HT1080 (cell line): ENCODE results near the gene BRSK2. TPM values are rescaled to one million over a fixed set of nuclear protein-coding genes. Genes with fewer than 3 reads are reported as not detected.
"Not testable (repeated sequence)": the region's sequence is repeated elsewhere in the genome, so short reads cannot be mapped to it uniquely, and the experiment has no call there.

Experiments used
- DNase-seq: peaks from one replicate; pipeline ENCODE4 v3.0.0-alpha.2; 2015; ENCODE audit warnings: low read depth
- total RNA-seq: library from RNA; depleted of rRNA; stranded (reverse); fragments of >200 nt; shearing (Covaris generic); gene quantifications from 2 replicates; pipeline ENCODE4 v1.2.3, GENCODE V29; 2014

The BRSK2 gene
- total RNA-seq, 1 experiment from 2014 or later = 0.58 TPM

DNA sequence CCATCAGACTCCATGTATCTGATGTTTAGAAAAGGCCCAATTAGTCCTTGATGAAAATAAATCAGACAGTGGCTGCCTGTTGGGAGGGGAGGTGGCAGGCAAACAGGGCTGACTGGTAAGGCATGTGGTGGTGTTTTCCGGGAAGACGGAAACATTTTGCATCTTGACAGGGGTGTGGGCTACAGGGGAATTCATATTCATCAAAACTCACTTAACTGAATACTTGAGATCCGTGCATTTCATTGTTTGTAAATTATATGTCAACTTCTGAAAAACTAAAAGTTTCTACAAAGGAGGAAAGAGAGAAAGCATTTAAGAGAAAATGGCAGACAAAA is 107.0 kb downstream of the BRSK2 start:
- no peak for DNase-seq

DNA sequence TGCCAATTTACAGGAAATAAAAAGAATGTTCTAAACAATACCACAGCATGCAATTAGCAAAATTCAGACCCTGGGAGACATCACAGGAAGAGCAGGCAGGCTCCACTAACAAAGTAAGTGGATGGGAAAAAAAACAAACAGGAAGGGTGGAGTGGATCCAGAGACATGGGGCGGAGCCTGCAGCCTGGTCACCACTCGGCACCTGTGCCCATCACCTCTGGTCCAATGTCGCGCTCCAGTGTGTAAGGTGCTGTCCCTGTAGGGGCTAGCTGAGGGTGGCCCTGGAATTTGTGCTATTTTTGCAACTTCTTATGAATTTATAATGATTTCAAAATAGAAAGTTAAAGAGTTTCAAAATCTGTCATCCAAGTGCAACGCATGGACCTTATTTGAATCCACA is 107.9 kb downstream of the BRSK2 start:
- no peak for DNase-seq

DNA sequence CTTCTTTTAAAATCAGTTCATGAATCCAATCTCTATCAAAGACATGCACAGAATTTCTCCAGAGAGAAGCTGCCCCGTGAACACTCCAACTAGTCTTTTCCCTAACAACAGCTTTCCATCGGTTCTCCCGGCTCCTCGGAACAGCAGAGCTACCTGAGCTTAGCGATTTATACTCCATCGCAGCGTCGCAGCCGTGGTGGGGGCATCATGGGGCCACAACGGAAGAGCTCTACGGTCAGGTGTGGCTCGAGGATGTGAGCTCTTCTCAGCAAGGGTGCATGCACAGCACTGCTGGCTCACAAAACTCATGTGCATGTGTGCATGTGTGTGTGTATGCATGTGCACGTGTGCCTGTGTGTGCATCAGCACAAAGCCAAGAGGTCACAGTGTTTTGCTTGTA is 108.5 kb downstream of the BRSK2 start:
- no peak for DNase-seq

DNA sequence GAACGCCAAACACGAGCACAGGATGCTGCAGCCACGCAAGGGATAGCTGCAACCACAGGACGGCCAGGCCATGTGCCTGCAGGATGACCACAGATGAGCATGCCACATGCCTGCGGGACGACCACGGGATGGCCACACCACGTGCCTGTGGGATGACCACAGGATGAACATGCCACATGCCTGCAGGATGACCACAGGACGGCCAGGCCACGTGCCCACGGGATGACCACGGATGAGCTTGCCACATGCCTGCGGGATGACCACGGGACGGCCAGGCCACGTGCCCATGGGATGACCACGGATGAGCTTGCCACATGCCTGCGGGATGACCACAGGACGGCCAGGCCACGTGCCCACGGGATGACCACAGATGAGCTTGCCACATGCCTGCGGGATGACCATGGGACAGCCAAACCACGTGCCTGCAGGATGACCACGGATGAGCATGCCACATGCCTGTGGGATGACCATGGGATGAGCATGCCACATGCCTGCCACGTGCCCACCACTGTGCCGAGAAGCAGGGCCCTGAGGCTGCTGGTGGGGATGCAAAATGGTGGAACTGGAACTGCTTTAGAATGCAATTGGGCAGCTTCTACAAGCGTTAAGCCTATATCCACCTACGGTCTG is 109.6 kb downstream of the BRSK2 start:
- DNase-seq = no peak

DNA sequence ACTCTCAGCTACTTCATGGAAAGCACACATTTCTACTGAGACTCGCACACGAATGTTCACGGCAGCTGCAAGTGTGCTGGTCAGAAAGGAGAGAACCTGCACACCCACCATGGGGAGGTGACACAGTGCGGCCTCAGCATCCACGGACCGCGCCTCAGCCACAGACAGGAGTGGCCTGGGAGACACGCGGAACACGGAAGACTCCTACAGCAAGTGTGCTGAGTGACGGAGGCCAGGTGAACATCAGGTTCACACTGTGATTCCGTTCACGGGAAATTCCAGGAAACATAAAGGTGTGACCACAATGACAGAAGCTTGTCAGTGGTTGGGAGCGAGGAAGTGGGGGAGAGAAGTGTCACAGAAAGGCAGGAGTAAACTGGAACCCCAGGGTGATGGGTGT is 110.2 kb downstream of the BRSK2 start:
- no peak for DNase-seq

DNA sequence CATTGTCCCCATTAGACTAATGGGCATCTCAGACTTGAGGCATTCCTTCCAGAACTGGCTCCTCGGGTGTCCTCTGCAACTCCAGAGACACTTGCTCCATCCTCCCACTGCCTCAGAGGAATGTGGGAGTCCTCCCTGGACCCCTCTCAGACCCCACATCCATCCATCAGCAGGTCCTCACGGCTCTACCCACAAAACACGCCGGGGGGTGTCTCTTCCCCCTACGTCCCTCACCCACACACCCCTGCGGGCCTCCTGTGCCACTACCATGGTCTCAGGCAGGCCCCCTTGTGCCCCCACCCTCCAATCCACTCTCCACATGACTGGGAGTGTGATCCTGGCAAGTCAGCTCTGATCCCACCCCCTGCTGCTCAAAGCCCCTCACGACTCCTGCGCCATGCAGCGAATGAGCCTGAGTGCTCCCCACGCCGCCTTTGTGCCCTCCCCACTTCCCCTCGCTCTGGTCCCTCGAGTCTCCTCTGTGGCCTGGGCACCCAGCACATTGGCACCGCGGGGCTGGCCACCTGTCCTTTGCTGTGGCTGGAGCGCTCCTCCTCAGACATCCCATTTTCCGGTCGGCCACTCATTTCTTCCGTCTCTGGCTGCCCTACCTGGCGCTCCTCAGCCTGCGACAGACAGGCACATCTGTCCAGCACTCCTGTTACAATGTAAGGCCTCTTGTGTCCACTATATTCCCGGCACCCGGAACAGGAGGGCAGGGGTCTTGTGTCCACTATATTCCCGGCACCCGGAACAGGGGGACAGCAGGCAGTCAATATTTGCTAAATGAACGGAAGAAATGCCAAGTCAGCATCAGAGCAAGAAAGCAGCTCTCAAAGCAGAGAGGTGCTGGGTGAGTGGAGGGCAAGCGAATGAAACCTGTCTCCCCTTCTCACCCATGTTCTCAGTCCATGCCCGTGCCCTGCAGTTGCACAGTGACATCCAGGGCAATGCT is 111.0 kb downstream of the BRSK2 start:
- no peak for DNase-seq

DNA sequence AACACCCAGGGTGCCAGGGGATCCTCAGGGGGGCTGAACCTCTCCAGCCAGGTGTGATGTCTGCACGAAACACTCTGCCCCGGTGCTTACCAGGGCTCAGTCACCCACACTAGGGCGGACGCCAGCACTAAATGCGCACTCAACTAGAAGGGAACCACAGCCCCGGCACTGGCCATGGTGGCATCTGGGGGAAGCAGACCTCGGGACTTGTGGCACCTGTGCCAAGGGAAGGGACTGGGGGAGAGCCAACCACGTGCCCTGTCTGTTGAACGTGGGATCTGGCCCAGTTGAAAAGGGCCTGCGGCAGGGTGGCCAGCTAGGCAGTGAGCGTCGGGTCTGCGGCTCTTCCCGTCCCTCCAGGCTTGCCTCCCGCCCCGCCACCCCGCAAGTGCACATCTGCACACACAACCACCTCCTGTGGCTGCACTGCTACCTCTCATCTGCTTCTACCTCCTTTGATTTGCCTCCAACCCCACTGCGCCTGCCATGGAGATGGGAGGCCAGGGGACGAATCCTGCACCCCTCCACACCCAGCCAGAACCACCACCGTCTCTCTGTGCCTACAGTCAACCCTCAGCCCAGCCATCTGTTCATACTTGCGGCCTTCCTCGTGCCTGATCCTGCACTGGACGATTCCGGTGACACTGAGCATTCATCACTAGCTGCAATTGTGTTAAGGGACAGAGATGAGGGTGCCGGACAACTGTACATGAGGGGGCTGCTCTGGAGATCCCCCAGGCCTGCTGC is 111.9 kb downstream of the BRSK2 start:
- DNase-seq = no peak

DNA sequence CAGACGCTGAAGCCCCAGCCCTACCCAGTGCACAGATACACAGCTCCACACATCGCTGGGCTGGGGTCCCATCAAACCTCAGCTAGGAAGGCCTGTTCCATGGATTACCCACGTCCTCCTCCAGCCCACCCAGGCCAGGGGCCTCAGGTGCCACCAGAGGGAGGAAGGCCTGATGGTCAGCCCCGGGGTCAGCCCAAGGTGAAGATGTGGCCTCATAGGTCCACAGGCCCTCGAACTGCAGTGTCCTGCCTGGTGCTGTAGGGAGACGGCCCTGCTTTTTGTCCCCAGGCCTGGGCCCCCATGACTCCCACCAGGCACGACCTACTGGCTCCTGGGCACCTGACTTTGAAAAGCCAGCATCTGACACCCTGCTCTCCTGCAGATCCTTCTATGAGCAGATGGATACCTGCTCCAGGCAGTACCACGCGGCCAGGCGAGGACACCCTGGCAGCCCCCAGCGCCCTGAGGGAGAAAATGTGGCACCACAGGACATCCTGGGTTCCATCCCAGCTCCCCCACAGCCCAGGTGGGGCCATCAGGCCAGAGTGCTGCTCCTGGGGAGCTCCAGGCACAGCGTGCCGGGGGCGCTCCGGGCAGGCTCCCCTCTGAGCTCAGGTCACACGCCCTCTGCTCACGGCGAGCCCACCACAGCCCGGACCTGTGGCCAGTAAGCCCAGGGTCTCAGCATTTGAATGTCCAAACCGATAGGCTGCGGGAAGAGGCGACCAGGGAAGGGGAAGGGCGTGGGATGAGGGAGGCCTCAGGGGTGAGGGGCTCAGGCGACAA is 112.6 kb downstream of the BRSK2 start:
- DNase-seq = no peak

DNA sequence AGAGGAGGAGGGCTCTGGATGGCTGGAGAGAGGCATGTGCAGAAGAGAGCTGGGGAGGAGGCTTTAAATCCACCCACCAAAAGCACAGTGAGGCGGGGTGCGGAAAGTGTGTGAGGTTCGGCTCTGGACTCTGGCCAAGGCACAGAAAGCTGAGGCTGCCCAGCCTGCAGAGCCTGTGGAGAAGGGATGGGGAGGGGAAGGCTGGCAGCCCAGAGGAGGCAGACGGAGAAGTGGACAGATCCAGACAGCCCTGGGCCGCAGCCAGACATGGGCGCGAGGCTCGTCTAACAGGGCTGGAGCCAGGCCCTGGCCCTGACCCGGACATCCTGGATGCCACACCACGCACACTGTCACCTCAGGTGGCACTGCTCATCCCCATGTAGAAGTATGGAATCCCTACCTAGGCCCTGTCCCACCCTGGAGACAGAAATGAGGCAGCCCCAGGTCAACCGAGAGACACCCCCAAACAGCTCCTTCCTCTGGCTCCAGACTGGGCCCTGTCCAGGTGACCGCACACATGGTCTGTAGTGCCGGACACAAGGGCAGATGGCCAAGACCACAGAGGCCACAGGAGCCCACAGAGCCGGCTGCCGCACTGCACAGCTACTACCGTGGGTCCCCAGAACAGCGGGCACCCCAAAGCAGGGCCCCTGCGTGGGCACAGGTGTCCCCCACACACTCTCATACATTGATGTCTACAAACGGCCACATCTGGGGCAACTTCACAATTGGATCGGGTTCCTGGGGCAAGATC is 113.4 kb downstream of the BRSK2 start:
- no peak for DNase-seq

DNA sequence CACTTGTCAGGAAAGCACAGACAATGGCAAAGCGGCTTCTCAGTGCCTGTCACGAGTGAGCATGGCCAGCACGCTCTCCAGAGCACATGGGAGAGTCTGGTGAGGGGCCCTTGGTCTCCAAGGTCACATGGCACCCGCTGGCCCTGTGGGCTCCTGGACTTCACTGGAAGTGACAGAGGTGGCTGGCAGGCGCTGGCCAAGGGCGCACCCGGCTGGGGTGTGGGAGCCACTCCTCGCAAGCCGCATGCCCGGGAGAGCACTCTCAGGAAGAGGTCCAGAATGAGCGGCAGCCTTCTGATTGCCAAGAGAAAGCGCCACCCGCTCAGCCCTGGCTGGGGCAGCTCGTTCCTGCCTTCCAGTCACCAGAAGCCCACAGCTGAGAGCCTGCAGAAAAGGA is 114.0 kb downstream of the BRSK2 start:
- DNase-seq = no peak

DNA sequence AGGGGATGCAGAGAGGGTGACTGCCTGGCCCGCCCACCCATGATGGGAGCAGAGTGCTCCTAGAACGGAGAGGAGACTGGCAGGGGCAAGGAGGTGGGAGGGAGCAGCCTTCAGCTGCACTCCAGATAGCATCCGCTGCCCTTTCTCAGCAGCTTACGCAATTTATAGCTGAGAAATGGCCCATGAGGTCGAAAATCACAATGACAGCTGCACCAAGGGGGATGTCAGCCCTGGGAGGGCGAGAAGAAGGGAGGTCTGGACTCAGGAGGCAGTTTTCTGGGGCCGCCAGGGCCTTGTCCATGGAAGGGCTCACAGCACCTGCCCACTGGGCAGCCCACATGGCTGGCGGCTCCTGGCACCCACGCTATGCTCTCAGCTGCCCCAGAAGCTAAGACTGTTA is 114.4 kb downstream of the BRSK2 start:
- no peak for DNase-seq

DNA sequence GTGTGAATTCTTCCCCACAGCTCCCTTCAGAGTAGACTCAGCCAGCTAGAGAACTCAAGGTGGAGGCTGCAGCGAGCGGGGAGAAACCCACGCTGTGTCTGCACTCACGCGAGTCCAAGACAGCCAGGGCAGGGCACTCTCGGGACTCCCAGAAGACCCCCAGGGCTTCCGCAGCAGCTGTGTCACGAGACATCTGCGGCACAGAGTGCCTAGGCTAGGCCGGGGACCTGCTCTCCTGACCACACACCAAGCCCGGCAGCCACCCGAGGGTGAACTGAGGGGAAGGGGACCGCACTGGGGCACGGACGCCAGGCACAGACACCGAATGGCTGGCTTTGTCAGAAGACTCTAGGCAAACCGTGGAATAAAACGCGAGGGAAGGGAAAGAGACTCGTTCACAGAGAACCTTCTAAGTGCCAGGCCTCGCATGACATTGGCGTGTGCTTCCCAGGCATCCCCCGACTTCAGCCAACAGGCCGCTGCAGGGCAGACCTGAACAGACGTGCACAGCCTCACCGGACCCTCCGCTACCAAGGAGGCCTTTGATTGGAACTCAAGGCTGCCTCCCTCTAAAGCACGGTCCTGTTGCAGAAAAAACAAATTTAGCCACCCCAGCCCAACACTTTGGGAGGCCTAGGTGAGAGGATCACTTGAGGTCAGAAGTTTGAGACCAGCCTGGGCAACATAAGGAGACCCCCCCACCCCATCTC is 115.0 kb downstream of the BRSK2 start:
- no peak for DNase-seq

DNA sequence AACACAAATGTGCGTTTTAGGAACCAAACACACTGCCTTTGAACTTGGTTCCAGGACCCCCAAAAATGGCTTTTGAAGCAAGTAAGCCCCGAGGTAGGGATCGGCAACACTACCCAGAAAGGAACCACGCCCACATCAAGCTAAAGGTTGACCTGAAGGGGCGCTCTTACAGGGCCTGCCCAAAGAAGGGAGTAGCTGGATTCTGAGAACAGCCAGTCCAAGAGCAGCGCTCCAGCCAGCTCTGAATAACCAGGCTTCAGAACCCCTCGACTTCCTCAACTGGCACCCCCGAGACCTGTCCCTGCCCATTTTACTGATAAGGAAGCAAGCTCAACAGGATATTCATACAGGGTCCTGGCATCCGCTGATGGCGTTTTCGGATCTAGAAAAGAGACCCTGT is 115.7 kb downstream of the BRSK2 start:
- DNase-seq = no peak

DNA sequence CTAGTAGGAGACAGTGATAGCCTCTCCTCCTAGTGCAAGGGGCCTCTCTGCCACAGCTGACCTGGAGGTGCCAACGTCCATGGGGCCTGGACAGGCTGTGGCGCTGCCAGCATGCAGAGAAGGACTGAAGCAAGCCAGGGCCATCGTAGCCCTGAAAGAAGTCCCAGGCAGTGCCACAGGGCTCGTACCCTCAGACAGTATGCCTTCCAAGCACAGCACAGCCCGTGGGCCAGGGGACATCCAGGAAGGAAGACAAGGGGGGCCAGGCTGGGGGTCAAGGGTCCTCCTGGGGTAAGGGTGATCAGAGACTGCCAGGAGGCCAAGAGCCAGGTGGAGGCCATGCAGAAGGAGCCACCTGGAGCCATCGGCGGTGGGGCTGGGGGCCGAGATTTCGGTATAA is 117.2 kb downstream of the BRSK2 start:
- no peak for DNase-seq

DNA sequence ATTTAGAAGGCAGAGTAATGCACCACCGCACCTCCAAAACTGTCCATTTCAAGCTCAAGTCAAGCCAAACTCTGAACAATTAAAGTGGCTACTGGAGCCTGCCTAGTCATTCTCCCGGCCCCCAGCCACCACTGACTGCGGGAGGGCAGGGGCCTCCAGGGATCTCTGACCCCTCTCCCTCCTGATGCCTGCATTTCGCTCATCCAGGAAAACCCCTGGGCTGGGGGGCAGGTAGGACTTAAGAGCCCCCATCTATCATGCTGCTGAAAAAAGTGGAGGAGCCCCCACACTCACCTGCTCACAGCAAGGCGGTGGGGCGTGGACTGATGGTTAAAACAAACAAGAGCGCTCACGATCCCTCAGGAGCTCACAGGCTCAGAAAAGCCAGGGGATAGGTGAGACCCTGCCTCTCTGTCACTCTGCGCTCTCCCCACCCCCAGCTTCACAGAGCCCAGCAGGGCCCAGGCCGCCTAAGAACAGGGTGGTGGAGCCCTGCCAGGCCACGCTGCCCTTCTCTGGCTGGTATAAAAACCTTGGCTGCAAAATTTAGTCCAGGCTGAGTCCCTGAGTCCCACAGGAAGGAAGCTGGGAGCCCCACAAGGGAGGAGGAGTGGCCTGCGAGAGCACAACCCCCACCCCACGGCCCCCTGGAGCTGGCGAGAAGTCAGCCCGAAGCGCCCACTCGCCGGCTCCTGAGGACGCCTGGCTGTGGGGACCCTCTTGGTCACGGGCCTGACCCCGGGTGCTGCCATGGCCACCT is 117.8 kb downstream of the BRSK2 start:
- no peak for DNase-seq

DNA sequence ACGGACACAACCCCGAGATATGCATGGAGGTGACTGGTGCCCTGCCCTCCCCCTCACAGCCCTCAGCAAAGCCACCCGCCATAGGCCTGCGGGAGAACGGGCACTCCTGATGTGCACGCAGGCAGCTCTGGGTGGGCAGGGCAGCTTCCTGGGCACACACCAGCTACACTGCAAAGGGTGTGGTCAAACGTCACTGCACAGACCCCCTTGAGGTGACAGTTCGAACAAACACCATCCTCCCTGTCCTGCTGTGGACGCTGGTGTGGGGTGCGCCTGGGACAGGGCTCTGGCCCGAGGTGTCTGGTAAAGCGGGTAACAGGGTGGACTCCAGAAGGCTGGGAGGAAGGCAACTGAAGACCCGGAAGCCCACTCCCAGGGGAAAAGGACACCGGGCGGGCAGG is 118.8 kb downstream of the BRSK2 start:
- no peak for DNase-seq

DNA sequence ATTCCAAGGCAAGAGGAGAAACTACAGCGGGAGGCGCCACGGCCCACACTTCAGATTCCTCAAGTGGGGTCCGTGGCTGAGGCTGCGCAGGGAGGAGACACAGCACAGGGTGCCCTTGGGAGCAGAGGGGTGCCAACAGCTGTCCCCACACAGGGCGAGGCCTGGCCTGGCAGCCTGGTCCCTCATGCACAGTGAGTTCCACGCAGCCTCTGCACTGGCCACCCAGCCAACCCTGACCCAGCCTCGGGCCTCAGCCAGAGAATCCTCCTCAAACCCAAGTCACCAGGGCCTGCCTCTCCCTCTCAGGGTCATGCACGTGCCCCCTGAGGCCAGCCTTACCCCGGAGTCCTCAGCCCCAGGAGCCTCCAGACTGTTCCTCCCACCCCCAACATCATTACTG is 119.3 kb downstream of the BRSK2 start:
- DNase-seq = no peak

DNA sequence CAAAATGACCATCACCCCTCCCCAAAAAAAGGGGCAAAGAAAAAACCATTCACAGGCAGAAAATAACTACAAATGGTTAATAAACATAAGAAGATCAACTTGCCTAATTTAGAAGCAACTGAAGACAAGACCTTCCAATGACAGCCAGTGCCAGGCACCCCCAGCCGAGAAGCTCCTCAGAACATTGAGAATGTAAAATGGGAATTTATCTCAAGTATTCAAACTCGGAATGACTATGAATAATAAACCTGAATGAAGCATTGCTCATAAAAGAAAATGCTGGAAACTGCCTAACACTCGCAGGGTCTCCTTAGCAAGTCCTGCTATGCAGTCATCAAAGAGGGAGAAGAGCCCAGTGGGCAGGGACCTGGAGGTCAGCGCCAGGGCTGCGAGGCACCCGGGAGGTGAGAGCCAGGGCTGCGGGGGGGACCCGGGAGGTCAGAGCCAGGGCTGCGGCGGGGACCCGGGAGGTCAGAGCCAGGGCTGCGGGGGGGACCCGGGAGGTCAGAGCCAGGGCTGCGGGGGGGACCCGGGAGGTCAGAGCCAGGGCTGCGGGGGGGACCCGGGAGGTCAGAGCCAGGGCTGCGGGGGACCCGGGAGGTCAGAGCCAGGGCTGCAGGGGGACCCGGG is 120.0 kb downstream of the BRSK2 start:
- no peak for DNase-seq

DNA sequence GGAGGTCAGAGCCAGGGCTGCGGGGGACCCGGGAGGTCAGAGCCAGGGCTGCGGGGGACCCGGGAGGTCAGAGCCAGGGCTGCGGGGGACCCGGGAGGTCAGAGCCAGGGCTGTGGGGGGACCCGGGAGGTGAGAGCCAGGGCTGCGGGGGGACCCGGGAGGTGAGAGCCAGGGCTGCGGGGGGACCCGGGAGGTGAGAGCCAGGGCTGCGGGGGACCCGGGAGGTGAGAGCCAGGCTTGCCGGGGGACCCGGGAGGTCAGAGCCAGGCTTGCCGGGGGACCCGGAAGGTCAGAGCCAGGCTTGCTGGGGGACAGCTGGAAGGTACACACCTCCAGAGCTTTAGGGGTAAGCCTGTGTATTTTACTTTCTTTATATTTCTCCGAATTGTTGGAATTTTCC is 120.6 kb downstream of the BRSK2 start:
- not testable (repeated sequence) for DNase-seq
